ENCODE data around the gene DUSP1.
"Not testable (repeated sequence)": the region's sequence is repeated elsewhere in the genome, so short reads cannot be mapped to it uniquely, and the experiment has no call there.

DUSP1 gene, protein sequence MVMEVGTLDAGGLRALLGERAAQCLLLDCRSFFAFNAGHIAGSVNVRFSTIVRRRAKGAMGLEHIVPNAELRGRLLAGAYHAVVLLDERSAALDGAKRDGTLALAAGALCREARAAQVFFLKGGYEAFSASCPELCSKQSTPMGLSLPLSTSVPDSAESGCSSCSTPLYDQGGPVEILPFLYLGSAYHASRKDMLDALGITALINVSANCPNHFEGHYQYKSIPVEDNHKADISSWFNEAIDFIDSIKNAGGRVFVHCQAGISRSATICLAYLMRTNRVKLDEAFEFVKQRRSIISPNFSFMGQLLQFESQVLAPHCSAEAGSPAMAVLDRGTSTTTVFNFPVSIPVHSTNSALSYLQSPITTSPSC

GRCh38 chr5:172770675-172771438 is at the start of gene DUSP1:
Gene DUSP1, minus strand, starts transcription at chr5:172771195. Its CDS starts 243 bp downstream, at chr5:172770952.
- DNase-seq: peak; percentile 99

- DNase-seq: no peak
These were observed 49.2 kb upstream of the DUSP1 start for GRCh38 chr5:172820046-172820767.

DNA sequence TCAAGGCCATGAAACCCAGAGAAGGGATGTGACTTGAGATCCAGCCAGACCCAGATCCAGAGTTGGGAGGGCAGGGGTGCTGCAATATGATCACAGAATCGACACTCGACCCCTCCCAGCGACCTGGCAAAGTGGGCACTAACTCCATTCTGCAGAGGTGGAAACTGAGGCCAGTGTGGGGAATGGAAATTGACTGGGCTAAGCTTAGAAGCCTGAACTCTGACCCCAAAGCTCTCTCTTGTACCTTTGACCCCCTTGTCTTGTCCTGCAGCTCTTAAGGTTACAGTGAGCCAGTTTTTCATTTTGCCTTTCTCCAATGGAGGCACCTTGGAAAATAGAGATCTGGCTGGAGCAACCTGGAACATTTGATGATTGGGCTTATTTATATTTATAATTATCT is 48.6 kb upstream of the DUSP1 start:
- DNase-seq: no peak

GRCh38 chr5:172818081-172818480 is 47.1 kb upstream of the DUSP1 start:
- DNase-seq: no peak

DNA sequence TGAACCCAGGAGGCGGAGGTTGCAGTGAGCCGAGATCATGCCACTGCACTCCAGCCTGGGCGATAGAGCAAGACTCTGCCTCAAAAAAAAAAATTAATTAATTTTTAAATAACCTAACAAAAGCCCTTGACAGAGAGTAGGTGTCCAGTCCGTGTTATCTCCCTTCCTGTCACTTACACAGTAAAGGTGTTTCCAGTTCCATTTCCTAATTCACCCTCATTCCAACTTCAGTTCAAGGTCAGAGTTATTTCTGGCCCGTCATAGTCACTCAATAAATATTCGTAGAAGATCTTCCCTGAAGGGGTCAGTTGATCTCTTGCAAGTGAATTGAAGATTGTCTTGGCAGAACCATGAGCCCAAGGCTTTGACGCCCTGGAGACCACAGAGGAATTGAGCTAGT is 46.7 kb upstream of the DUSP1 start:
- no peak for DNase-seq

DNA sequence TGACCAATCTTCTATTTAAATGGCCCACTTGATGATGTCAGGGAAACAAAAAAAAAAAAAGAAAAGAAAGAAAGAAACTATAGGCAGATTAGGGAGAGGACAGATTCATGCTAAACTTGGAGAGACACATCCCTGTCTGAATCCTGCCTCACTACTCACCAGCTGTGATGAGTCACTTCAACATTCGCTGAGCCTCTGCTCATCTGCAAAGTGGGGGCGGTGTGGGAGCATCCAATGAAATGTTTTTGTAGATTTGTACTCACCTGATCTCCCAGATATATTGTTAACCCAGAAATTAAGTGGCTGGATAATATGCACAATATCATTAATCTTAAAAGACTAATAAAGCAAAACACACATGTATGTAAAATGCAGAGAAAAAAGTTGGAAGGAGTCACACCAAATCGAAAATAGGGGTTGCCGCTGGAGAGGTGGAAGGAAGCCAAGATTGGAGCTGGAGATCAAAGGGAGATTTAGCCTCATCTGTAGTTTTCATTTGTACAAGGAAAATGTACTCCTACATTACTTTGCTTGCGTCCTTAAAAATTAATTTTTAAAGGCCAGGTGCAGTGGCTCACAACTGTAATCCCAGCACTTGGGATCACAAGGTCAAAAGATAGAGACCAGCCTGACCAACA is 46.0 kb upstream of the DUSP1 start:
- DNase-seq: no peak

DNA sequence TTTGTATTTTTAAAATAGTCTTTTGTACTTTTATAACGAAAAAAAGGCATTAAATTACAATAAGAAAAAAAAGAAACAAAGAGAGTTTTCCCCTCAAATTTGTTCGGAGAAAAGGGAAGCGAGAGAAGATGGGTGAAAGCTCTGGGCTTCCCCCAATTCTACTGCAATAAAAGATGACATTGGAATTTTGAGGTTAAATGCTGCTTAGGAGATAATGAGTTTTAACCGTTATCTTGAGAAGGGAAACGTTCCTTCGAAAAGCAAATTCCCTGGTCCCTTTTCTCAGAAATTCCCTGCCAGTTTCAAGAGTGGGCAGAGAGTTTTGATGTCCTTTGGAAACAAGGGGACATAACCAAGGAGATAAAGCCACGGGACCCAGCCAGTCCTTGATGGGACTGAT is 44.6 kb upstream of the DUSP1 start:
- DNase-seq: no peak

DNA sequence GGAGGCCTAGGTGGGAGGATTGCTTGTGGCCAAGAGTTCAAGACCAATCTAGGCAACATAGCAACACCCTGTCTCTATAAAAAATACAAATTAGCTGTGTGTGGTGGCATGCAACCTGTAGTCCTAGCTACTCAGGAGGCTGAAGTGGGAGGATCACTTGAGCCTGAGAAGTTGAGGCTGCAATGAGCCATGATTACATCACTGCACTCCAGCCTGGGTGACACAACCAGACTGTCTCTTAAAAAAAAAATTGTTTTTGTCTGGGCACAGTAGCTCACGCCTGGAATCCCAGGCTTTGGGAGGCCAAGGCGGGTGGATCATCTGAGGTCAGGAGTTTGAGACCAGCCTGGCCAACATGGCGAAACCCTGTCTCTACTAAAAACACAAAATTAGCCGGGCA is 40.0 kb upstream of the DUSP1 start:
- not testable (repeated sequence) for DNase-seq

- DNase-seq: no peak
These were observed 38.8 kb upstream of the DUSP1 start for GRCh38 chr5:172809774-172810173.

- no peak for DNase-seq
These were observed 36.8 kb upstream of the DUSP1 start for GRCh38 chr5:172807766-172808311.

GRCh38 chr5:172806897-172807672 is 36.1 kb upstream of the DUSP1 start:
- DNase-seq: peak; percentile 92

DNA sequence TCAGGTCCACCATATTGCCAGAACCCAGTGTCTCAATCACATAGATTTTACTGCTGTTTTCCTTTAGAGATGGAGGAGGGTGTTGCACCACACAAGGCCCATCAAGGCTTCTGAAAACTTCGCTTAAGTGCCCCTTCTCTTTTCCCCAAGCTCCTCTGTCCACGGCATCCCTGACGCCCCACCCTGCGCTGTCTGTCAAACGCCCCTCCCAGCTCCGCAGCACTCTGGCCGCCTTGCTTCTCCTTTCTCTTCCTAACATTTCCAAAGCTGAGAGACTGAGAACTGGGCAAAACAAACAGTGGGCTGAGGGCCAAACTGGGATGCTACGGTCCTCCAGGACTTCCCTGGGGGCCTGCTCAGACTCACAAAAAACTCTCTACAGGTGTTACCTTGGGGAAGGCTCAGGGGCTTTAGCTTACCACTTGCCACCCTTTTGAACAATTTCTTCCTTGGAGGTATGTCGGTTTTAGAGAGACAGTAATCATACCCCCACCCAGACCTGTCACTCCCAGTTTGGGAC is 34.8 kb upstream of the DUSP1 start:
- no peak for DNase-seq

DNA sequence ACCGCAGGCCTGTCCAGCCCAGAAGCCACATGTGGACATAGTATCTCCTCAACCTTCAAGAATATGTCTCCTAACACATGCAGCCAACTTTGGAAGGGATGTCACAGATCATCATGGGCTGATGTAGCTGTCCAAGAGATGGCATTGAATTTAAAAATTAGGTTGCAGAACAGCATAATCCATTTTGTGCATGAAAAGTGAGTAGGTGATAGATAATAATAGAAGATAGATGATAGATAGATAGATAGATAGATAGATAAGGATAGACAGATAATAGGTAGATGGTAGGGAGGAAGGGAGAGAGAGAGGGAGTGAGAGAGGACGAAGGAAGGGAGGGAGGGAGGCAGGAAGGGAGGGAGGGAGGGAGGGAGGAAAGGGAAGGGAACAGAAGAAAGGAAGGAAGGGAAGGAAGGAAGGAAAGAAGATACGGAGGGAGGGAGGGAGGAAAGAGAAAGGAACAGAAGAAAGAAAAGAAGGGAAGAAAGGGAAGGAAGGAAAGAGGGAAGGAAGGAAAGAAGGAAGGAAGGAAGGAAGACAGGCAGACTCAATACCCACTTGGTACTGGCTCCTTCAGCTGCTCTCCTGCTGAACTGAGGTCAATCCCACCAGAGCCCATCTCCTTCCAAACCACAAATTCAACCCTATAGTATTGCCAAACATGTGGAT is 34.2 kb upstream of the DUSP1 start:
- DNase-seq: no peak

- DNase-seq: no peak
These were observed 31.7 kb upstream of the DUSP1 start for GRCh38 chr5:172802567-172803176.

DNA sequence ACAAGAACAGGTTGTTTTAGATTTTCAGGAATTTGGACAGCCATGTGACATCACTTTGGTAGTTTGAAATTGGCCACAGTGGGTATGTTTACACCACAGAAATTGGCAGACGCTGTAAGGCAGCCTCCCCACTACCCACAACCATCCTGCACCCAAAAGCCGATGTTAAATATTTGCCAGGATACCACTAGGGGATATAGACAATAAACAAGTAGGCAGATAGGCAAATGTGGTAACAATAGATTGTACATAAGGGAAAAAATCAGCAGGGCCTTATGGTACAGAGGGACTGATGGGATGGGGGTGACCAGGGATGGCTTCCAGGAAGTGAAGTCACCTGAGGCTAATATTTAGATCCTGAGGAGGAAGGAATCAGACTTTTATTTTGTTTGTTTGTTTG is 31.1 kb upstream of the DUSP1 start:
- DNase-seq: no peak

- no peak for DNase-seq
These were observed 30.2 kb upstream of the DUSP1 start for GRCh38 chr5:172801179-172801671.

DNA sequence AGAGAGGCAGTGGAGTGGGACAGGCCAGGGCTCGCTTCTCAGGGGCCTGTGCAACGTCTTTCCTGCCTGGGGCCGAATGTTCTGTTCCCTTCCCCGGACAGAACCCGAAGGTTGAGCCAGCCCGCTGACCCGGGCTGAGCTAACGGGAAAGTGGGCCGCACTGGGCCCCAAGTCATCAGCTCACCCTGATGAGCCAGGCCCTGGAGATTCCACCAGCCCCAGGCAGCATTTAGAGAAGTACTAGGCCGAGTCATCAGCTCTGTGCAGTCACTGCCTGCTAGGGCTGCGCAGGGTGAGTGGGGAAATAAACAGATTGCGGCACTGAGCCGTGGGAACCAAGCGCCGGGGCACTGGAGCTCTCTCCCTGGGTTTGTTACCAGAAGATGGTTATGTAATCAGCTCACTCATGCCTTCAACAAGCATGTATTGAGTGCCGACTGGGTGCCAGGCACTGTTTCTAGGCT is 29.1 kb upstream of the DUSP1 start:
- DNase-seq: peak; percentile 36

GRCh38 chr5:172799416-172799815 is 28.4 kb upstream of the DUSP1 start:
- no peak for DNase-seq

GRCh38 chr5:172798422-172799215 is 27.6 kb upstream of the DUSP1 start:
- DNase-seq: peak; percentile 20
